HepG2 (cell line): ENCODE measurements around the gene AJUBA. TPM values are rescaled to one million over a fixed set of nuclear protein-coding genes. Genes with fewer than 3 reads are reported as not detected.
A peak's percentile ranks its signal among the peaks of the same experiment; 100 is the strongest.

Experiments
- ATAC-seq: fragments of 200-7000 bp; cut with Tn5 transposase; 3 replicates; pipeline ENCODE4 v1.9.1; 2020; ENCODE audit warnings: mild to moderate bottlenecking, moderate library complexity
- BruUV-seq: library from RNA; stranded (reverse); fragments of 400-500 nt; replicated peaks from 2 replicates; lab custom pipeline; 2021; lab: Mats Ljungman, UMichigan
- CTCF ChIA-PET: fragments of 300-600 bp; formaldehyde crosslinking; extraction: SDS; loops from one replicate; lab custom pipeline; 2021; ENCODE audit warnings: low total read pairs, inconsistent platforms, low intra/inter-chr PET ratio; lab: Yijun Ruan, JAX
- POLR2A ChIA-PET: fragments of 350-600 bp; sonication (Branson Sonifier 250); formaldehyde crosslinking; loops from one replicate; lab custom pipeline; 2020; ENCODE audit warnings: antibody characterized with exemption, inconsistent platforms; lab: Yijun Ruan, JAX
- DNase-seq: peaks from one replicate; pipeline ENCODE4 v3.0.0-alpha.2; 2015; ENCODE audit warnings: low spot score
- FAIRE-seq: peaks from 3 replicates; lab custom pipeline; 2011; peaks lifted over from hg19 to GRCh38; lab: Jason Lieb, UNC
- H2AFZ ChIP-seq: one replicate; pipeline ENCODE4 v1.6.1; 2011; ENCODE audit warnings: low read length, inconsistent platforms
- H3K27ac ChIP-seq: fragments of 300-600 bp; 3 replicates; pipeline ENCODE4 v1.8.0; 2011; ENCODE audit warnings: mixed run types, mild to moderate bottlenecking, mixed read lengths, low read length, inconsistent platforms; ENCODE audit not compliant: insufficient read depth; ENCODE audit errors: extremely low read length
- H3K27me3 ChIP-seq, 2 experiments: fragments of 200-600 bp in 1 of 2; 2 replicates in 1 of 2; 3 replicates in 1 of 2; pipeline versions ENCODE4 v1.6.0 to v1.8.0; 2011; ENCODE audit warnings: low read length in 2 of 2, mild to moderate bottlenecking in 2 of 2, moderate library complexity in 2 of 2, inconsistent platforms in 1 of 2; ENCODE audit not compliant: insufficient read depth in 2 of 2, control insufficient read depth in 1 of 2
- H3K36me3 ChIP-seq, 2 experiments: fragments of 200-600 bp in 1 of 2; replicated peaks in 1 of 2; 2 replicates in 1 of 2; 3 replicates in 1 of 2; pipeline versions ENCODE4 v1.5.1 to v1.8.0; 2011; ENCODE audit warnings: low read length in 2 of 2, inconsistent platforms in 1 of 2; ENCODE audit not compliant: insufficient read depth in 2 of 2, control insufficient read depth in 1 of 2
- H3K4me1 ChIP-seq: 2 replicates; pipeline ENCODE4 v1.5.1; 2012; ENCODE audit warnings: low read length, inconsistent platforms; ENCODE audit not compliant: insufficient read depth
- H3K4me2 ChIP-seq: 2 replicates; pipeline ENCODE4 v1.6.0; 2011; ENCODE audit warnings: low read depth, low read length, inconsistent platforms
- H3K4me3 ChIP-seq, 3 experiments: fragments of 200-600 bp in 1 of 3; sonication (generic), shearing (Covaris generic) in 1 of 3; replicated peaks in 1 of 3; 2 replicates each; pipeline ENCODE4 v1.5.1; 2011 to 2016; ENCODE audit warnings: low read length in 3 of 3, inconsistent platforms in 2 of 3, low read depth in 2 of 3, mild to moderate bottlenecking in 2 of 3, control low read depth in 1 of 3, mixed read lengths in 1 of 3; ENCODE audit not compliant: insufficient read depth in 1 of 3
- H3K79me2 ChIP-seq: one replicate; pipeline ENCODE4 v1.6.1; 2011; ENCODE audit warnings: low read length, inconsistent platforms; ENCODE audit not compliant: insufficient read depth
- H3K9ac ChIP-seq: 2 replicates; pipeline ENCODE4 v1.6.0; 2011; ENCODE audit warnings: mild to moderate bottlenecking, low read depth, low read length, inconsistent platforms; ENCODE audit not compliant: insufficient read depth
- H3K9me3 ChIP-seq: 2 replicates; pipeline ENCODE4 v1.5.1; 2012; ENCODE audit warnings: mild to moderate bottlenecking, low read length
- H4K20me1 ChIP-seq: 2 replicates; pipeline ENCODE4 v1.6.0; 2011; ENCODE audit warnings: inconsistent platforms, mild to moderate bottlenecking, low read length, moderate library complexity; ENCODE audit not compliant: insufficient read depth
- CEBPZ ChIP-seq: IDR thresholded peaks from 2 replicates; pipeline ENCODE4 v1.6.1; 2012; ENCODE audit warnings: low read length, improper control_type of control experiment
- HNF1A ChIP-seq, 2 experiments: sonication (generic) in 1 of 2; formaldehyde crosslinking in 1 of 2; IDR thresholded peaks; 2 replicates each; pipeline versions ENCODE4 v1.4.0 to v1.6.1; 2016 to 2020; ENCODE audit warnings: borderline replicate concordance in 1 of 2, low read depth in 1 of 2, mild to moderate bottlenecking in 1 of 2, missing genetic modification reagents in 1 of 2
- ISX ChIP-seq: sonication (generic); formaldehyde crosslinking; conservative IDR thresholded peaks from 2 replicates; pipeline ENCODE4 v1.5.0; 2020; ENCODE audit warnings: missing genetic modification reagents
- JUNB ChIP-seq: sonication (generic); formaldehyde crosslinking; IDR thresholded peaks from 2 replicates; pipeline ENCODE4 v1.8.0; 2022; ENCODE audit warnings: missing genetic modification reagents, mild to moderate bottlenecking, borderline replicate concordance
- MTA1 ChIP-seq: sonication (generic); formaldehyde crosslinking; IDR thresholded peaks from 2 replicates; pipeline ENCODE4 v1.4.0; 2020; ENCODE audit warnings: missing genetic modification reagents, mild to moderate bottlenecking, borderline replicate concordance
- NR2F6 ChIP-seq, 2 experiments: IDR thresholded peaks; 2 replicates each; pipeline ENCODE4 v1.6.1; 2016; ENCODE audit warnings: antibody characterized with exemption in 1 of 2, mild to moderate bottlenecking in 1 of 2
- THRA ChIP-seq: sonication (generic); formaldehyde crosslinking; IDR thresholded peaks from 2 replicates; pipeline ENCODE4 v1.4.0; 2020; ENCODE audit warnings: missing genetic modification reagents, borderline replicate concordance
- ZBTB7B ChIP-seq: sonication (generic); formaldehyde crosslinking; IDR thresholded peaks from 2 replicates; pipeline ENCODE4 v1.4.0; 2020; ENCODE audit warnings: missing genetic modification reagents
- ZNF282 ChIP-seq: fragments of 450-650 bp; IDR thresholded peaks from 2 replicates; pipeline ENCODE4 v1.6.1; 2018; ENCODE audit not compliant: partially characterized antibody
- ZNF510 ChIP-seq: sonication (generic); formaldehyde crosslinking; IDR thresholded peaks from 2 replicates; pipeline ENCODE4 v1.4.0; 2020; ENCODE audit warnings: low read depth, mild to moderate bottlenecking, missing genetic modification reagents
- ZNF547 ChIP-seq: sonication (generic); formaldehyde crosslinking; IDR thresholded peaks from 2 replicates; pipeline ENCODE4 v1.5.1; 2020; ENCODE audit warnings: mild to moderate bottlenecking, missing genetic modification reagents
- ZNF883 ChIP-seq: sonication (generic); formaldehyde crosslinking; IDR thresholded peaks from 2 replicates; pipeline ENCODE4 v1.5.1; 2020; ENCODE audit warnings: mild to moderate bottlenecking, missing genetic modification reagents; ENCODE audit errors: not compliant biosample characterization
- WGBS: methylation state at CpG from one replicate; pipeline ENCODE4 v1.1.6; 2017; ENCODE audit warnings: low lambda C conversion rate; 5-methylcytosine and 5-hydroxymethylcytosine counted together
- in situ Hi-C: cut with HindIII; loops from 2 replicates; pipeline ENCODE4 v1.10.0; 2017; ENCODE audit warnings: low pct_unique_long_range_greater_than_20kb; ENCODE audit not compliant: extremely low pct_ligation_motif_present
- intact Hi-C: fragments of 100-400 bp; cut with micrococcal nuclease; formaldehyde crosslinking; loops from one replicate; pipeline ENCODE4 v1.10.0; 2022; ENCODE audit not compliant: unreplicated experiment
- polyA plus RNA-seq, 8 experiments: library from polyadenylated mRNA; depleted of rRNA in 3 of 8; stranded (reverse) in 7 of 8; unstranded in 1 of 8; fragments of >200 nt; fragmentation: Illumina TruSeq in 4 of 8; extraction: Trizol in 4 of 8; gene quantifications; 2 replicates each; pipeline versions ENCODE4 v1.2.1 to v1.2.3, GENCODE V29; 2011 to 2016; ENCODE audit warnings: low read depth in 4 of 8, missing spikeins in 1 of 8, mixed read lengths in 1 of 8; ENCODE audit not compliant: insufficient read depth in 1 of 8
- total RNA-seq, 5 experiments: library from RNA; depleted of rRNA; stranded (reverse); fragments of >200 nt; fragmentation: Illumina TruSeq; extraction: Trizol; gene quantifications; 2 replicates each; pipeline ENCODE4 v1.2.3, GENCODE V29; 2016; ENCODE audit warnings: low read depth in 1 of 5

The AJUBA gene
- total and polyA plus RNA-seq, 2 of the 13 experiments (the other 11 are each of a cell fraction or from before 2014, with no cell fraction given): 157 to 241 TPM

- no peak for TF ChIP-seq THRA (CRISPR knock-in tag)
- no peak for TF ChIP-seq ZNF282
- TF ChIP-seq NR2F6 (IDR thresholded peaks at IDR 0.05): no peak
- TF ChIP-seq NR2F6 (CRISPR knock-in tag; IDR thresholded peaks at IDR 0.05): 0 out of 2 replicates have a peak, but pooled peaks have one; percentile 12
These were observed 3.2 kb downstream of the AJUBA start (continued) for GRCh38 chr14:22978981-22979671.

- FAIRE-seq (peak; percentile 40), DNase-seq (no peak), ATAC-seq (no peak)
- Histone ChIP-seq H3K4me3 (peak overlapping the region; percentile 86 to 98 (median 89)), H2AFZ (no peak overlapping the region), H3K4me2 (peak overlapping the region; percentile 98), H4K20me1 (peaks cover 8% of the 10 kb centered on the region), H3K9ac (peak overlapping the region; percentile 93), H3K79me2 (peaks cover 85% of the 10 kb centered on the region), H3K9me3 (no peaks in the 10 kb centered on the region), H3K4me1 (peaks cover 76% of the 10 kb centered on the region), H3K36me3 (peaks cover 22 to 40% of the 10 kb centered on the region in 2 experiments), H3K27me3 (no peaks in the 10 kb centered on the region; a peak in 1 of 5 replicates), H3K27ac (peak overlapping the region; percentile 97)
- WGBS: 31% methylated on average over 3 of the region's 3 CpGs
- ChIA-PET POLR2A (interaction anchor here (0.7 to 26.8 kb wide), 40 partner anchors 1 to 1217 kb away, joined by 3 to 1670 read pairs (median 8); partner anchors contain the start of genes ACIN1, AJUBA, BCL2L2 and C14orf119), CTCF (no interaction called here)
- in situ Hi-C loops (no loop called here), intact Hi-C loops (no loop called here)
- no TSS peak for BruUV-seq
- TF ChIP-seq ZNF547 (CRISPR knock-in tag) (peak; percentile 6; the same call in 1 of the 2 replicates), ZBTB7B (no peak), MTA1 (no peak), JUNB (CRISPR knock-in tag) (no peak), ZNF883 (no peak), ISX (CRISPR knock-in tag) (no peak), CEBPZ (no peak), HNF1A (IDR thresholded peaks at IDR 0.05; ENCODE audit: low read depth) (no peak), HNF1A (CRISPR knock-in tag; IDR thresholded peaks at IDR 0.05; ENCODE audit: borderline replicate concordance) (0 out of 2 replicates have a peak, but pooled peaks have one; percentile 2), ZNF510 (no peak)
These were observed 3.9 kb downstream of the AJUBA start for GRCh38 chr14:22978487-22978837.
